Testis (tissue), 2 donors: ENCODE measurements around the gene DMPK.

Source experiments
- POLR2A ChIP-seq: fragments of 450-650 bp; IDR thresholded peaks from one replicate; pipeline ENCODE4 v1.6.1; 2017; ENCODE audit warnings: antibody characterized with exemption, mild to moderate bottlenecking, moderate library complexity
- TF ChIP-seq, protein P1 (sequence below), 3 experiments: fragments of 450-650 bp in 2 of 3; fragments of 200-600 bp in 1 of 3; sonication (generic) in 1 of 3; IDR thresholded peaks; one replicate each; pipeline ENCODE4 v1.5.1; 2016 to 2019; ENCODE audit warnings: antibody characterized with exemption in 3 of 3, mild to moderate bottlenecking in 2 of 3, moderate library complexity in 1 of 3

DNA sequence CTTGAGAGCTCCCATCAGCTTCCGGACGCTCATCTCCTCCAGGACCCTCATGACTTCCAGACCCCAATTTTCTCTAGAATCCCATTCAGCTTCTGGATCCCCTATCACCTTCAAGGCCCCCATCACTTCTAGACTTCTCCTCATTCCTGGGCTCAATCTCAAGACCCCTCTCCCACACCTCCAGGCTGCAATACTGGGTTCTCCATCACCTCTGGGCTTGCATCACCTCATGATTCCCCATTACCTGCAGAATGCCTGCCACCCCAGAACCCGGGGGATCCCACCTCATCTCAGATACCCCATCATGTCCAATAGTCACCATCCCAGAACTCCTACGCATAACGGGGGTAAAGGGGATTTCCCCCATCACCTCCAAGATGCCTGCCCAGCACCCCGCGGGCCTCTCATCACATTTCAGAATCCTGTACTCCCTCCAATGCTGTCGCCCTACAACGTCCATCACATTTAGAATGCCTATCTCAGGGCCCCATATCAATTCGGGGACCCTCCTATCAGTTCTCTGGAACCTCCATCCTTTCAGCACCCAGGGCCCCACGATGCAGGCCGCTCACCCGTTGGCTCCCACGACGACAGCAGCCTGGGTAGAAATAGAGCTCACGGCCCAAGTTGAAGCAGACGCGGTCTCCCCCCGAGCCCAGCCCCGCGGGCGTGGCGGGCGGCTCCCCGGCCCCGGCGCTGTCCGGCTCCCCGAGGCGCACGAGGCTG lies 9.6 kb upstream of the DMPK start:
- TF ChIP-seq, protein P1, sequence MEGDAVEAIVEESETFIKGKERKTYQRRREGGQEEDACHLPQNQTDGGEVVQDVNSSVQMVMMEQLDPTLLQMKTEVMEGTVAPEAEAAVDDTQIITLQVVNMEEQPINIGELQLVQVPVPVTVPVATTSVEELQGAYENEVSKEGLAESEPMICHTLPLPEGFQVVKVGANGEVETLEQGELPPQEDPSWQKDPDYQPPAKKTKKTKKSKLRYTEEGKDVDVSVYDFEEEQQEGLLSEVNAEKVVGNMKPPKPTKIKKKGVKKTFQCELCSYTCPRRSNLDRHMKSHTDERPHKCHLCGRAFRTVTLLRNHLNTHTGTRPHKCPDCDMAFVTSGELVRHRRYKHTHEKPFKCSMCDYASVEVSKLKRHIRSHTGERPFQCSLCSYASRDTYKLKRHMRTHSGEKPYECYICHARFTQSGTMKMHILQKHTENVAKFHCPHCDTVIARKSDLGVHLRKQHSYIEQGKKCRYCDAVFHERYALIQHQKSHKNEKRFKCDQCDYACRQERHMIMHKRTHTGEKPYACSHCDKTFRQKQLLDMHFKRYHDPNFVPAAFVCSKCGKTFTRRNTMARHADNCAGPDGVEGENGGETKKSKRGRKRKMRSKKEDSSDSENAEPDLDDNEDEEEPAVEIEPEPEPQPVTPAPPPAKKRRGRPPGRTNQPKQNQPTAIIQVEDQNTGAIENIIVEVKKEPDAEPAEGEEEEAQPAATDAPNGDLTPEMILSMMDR (IDR thresholded peaks at IDR 0.05): no peak
- no peak for TF ChIP-seq POLR2A
